NCI-H1105 (cell line): ENCODE measurements around the gene AOPEP.
A peak's percentile ranks its signal among the peaks of the same experiment; 100 is the strongest.

ENCODE experiments used
- DNase-seq: peaks from one replicate; lab custom pipeline; 2025; lab: John Stamatoyannopoulos, UW

The AOPEP gene

DNA sequence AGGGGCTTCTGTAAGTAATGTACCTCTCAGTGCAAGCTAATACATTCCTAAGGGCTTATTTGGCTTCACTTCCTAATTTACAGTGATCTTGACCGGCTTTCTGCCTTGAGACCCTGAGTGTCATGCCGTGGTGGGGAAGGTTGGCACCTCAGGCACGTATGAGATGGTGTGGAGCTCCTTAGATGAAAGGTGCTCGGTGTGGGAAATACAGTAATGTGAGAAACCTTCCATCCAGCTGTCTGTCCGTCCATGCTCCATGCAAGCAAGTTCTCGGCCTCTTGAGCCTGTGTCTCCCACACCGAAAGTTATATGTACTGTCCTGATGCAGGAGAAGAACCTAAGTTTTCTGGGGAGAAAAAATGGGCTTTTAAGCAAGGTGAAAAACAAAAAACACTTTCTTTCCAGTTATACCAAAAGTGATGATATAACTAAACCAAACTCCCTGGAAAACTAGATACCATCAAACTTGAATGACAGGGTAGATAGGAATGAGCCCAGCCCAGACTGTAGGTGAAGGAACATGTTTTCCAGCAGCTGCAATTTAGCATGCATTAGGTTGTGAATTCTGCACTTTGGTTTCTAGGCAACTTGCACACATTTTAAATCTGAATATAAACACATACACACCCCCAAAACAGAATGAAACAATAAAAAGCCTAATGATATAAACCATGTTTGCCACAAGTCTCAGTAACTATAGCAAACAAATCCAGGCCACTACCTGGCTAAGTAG, 311.5 kb downstream of the AOPEP start:
- DNase-seq: no peak

DNA sequence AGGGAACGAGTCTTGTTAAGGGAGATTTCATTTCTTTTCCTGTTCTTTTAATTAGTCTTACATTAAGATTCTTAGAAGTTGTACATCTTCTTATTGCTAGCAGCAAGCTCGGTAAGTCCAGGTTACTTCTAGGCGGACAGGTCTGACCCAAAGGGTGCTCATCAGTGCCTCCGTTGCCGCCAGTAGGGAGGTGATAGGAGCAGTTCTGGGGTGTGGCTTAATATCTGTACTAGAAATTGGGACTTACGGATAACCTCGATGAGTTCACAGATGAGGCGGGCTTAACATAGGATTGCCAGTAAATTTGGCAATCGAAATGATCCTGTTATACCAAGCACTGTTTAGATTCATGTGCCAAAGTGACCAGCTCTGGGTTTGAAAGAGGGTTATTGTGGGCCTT, 312.2 kb downstream of the AOPEP start:
- no peak for DNase-seq

DNA sequence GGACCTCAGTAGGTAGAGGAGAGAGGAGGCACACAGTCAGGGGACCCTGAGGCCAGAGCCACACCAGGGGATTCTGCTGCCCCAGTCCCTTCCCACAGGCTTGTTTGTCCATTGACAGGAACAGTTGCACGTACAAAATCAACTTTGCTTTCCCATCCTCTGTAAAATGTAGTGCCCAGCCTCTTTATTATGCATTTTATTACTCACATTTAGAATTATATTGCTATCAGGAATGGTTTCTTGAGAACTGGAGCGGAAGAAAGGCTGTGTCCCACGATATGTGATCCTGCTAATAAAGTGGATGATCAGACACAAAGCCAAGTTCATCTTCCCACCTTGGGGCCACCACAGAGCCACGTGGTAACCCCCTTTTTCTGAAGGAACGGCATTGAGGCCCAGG, 313.6 kb downstream of the AOPEP start:
- no peak for DNase-seq

DNA sequence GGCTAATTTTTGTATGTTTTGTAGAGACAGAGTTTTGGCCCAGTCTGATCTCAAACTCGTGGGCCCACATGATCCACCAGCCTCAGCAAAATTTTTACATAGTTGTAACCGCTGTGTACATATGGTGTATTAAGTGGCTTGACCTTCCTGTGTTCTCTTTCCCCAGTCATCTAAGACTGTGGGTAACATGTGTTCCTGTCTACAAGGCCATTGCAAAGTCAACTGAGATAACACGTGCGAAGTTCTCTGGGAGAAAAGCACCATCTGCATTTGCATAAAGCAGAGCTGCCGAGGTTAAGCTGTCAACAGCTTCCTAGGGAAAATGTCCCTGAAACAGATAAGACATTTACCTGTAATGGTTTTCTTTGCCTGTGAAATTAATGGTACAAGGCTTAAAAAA, 317.3 kb downstream of the AOPEP start:
- DNase-seq: no peak

DNA sequence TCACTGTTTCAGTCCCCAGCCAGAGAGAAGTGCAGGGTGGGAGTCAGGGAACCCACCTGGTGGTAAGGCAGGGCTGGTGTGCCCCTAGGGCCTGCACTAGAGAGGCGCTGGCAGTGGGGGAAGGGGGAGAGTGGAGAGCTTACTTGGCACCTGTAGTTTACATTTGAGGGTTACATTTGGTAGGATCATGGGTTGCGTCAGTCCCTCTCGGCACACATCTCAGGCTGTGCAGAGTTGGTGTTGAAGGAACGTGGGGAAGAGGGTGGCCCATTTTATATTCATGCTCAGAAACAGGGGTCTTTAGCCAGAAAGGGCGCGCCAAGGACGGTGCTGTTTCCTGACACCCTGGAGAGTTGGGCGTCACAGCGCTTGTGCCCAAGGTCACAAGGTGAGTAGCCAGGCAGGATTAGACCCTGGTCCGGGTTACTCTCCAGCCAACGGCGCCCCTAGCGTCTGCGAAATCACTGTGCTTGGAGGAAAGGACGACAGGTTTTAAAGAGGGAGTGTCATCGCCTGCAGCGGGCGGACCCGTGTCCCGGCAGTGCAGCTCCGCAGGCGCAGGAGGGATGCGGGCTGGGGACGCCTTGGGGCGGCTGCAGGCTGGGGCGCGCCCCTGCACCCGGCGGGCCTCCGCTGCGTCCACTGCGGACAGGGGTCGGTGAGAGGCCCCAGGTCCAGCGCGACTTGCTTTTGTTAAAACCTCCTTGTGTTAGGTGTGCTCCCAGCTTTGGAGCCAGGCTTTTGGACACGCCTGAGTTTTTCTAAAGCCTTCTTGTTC, 318.4 kb downstream of the AOPEP start:
- no peak for DNase-seq

DNA sequence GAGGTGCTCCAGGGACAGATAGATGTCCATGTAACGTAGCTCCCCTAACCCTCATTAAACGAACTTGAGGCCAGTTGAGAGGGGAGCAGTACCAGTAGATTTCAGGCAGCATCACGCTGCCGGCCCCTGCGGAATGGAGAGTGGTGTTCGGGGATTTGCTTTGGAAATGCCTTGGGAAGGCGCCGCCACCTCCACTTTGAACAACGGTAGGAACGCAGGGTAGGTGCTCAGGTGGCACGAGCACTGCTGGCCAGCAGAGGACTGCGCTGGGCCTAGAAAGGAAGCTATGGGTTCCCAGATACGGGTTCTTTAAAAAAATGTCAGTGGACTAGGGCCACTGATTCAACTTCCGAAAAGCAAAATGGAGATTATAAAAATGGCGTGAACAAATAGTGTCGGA, 319.3 kb downstream of the AOPEP start:
- DNase-seq: no peak

DNA sequence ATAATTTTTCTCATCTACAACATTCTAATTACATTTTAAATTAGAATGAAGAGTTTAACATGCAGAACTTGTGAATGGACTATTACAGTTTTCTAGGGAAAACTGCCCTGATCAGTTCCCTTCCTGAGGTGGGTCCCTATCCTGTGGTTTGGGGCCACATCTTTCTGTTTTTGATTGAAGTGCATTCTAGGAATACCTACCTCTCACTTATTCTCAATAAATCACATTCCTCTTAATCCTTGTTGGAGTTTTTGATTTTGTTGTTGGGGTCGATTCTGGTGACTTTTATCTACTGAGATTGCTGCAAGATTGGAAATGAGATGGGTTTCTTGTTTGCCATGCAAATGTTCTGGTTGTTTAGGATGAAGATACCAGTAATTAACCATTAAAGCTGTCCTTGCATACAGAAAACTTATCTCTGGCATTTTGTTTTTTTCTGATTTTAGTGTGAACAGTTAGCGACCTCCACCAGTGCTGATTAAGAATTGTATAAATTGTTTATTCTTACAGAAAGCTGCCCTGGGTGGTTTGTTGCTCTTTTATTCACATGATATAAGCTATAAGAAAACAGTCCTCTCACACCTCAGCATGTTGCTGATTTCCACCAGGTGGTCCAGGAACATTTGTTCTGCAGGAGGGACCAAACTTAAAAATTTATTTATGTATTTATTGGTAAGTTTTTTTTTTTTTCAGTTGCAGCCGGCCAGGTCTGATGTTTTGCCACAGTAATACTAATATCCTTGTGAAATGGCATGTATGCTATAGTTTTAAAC, 321.1 kb downstream of the AOPEP start:
- no peak for DNase-seq

DNA sequence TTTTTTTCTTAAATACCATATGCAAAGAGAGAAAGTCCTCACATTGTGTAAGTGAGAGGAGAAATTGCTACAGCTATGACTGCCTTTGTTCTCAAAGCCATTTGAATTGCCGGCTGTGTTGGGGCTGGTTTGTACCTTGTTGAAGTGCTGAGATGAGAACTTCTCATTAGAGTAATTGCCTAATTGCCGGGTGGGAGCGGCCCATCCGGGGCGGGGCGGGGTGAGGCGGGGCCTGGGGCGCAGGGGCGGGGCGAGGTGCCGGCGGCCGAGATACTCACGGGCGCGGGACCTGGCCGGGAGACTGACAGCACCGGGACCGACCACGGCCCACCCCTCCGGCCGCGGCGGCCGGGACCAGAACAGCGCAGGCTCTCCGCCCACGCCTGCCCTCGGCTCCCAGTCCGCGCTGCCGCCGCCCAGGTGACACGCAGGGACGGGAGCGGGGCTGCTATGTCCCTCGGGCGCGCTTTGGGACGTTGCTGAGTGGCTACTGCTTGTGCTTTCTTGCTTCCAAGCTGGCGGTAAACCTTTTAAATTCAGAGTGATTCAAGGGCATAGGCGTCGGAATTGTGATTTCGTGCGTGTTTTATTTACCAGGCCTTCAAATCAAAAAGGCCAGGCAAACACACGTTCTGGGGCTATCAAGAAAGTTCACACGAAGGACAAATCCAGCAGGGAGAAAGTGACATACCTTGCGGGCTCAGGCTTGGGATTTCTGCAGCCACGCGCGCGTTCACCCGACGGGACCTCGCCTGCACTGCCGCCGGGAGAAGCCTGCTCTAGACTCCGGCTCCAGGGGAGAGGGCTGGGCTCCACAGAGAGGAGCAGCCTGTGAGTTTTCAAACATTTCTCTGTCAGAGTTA, 322.0 kb downstream of the AOPEP start:
- DNase-seq: peak; percentile 88

DNA sequence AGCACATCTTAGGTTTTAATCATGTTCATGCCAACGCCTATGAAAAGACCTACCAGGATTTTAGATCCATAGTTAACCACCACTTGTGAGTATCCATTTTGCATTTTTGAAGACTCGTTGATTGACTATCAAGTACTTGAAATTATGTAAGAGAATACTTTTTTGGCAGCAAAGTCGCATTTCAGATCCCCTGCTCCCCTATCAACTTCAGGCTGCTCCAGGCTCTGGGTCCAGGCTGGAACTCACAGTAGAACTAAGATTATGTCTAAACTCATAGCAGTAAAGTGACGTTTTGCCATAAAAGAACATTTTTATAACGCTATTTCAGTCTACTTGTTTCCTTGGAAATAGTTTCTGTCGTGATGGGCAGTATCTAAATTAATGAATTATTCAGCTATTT, 323.3 kb downstream of the AOPEP start:
- DNase-seq: no peak

DNA sequence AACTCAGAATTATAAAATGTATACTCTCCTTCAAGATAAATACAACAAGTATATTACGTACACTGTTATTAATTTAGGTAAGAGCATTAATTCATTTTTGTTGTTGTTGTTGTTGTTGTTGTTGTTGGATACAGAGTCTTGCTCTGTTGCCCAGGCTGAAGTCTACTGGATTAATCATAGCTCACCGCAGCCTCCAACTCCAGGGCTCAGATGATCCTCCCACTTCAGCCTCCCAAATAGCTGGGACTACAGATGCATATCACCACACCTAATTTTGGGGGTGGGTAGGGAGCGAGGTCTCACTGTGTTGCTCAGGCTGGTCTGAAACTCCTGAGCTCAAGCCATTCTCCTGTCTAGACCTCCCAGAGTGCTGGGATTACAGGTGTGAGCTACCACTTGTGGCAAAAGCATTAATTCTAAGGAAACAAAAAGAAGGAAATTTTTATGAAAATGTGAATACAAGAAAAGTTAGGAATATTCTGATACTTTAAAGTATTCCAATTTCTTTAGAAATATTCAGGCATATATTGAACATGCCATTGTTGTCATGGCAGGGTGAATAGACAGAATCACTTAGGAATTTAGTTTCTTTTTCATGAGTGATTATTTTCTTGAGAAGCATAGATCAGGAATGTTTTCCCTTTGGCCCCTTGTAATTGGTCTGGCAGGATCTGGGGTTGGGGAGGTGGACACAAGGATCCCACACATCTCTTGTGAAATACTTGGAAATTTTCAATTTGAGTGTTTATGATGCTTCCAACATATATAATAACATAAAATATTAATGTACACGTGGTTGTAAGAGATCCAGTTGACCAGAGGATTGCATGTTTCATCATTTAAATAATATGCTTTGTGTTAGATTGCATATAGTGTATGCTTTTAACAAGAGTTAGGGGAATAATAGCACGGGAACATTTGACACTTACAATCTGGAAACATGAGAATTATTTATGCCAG, 327.4 kb downstream of the AOPEP start:
- no peak for DNase-seq

DNA sequence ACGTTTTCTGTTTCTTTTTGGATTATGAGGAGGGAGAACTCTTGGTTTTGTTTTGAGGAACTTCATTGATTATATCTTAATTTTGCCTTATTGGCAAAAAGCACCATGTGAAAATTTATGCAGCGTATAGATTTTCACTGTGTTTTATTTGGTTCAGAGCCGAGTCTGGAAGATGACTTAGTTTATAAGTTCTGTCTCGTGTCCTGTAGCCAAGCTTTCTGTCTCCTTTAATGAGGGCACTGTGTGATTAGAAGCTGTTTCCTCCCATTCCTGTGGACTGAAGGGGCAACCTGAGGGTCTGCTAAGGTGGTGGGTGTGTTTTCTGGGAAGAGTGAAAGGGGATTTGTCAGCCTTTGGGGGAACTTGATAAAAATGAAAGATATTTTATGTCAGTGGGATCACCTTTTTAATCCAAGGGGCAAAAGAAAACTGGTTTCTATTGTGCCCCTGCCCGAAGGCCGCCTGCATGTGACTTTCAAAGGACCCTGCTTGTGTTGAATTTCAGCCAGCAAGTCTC, 328.9 kb downstream of the AOPEP start:
- DNase-seq: no peak

DNA sequence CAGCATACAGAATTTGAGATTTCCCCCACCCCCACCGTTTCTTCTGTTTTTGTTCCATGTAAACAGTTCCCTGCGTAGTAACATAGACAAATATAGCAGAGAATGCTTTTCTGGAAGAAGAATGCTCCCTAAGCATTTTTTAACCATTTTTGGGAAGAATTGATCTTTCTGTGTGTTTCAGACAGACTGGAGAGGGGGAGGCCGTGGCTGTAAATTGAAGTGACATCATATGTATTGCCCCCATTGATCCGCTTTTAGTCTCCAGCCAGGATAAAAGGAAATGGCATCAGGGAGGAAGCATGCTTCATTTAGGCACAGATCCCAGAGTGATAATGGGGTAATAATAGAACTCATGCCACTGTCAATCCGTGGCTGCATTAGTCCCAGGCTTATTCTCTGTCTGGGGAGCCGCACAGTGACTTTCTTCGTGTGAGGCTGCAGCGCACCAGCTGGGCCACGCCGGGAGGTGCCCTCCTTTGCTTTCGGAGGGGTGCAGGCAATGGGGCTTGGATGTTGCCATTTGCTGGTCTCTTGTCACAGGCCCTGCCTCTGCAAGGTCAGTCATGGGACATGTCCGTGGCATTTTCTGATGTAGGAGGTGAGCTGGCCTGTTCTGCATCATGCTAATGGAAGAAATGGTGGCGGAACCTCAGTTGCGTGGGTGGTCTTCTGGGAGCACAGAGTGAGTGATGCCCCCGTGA, 329.5 kb downstream of the AOPEP start:
- DNase-seq: peak; percentile 49

DNA sequence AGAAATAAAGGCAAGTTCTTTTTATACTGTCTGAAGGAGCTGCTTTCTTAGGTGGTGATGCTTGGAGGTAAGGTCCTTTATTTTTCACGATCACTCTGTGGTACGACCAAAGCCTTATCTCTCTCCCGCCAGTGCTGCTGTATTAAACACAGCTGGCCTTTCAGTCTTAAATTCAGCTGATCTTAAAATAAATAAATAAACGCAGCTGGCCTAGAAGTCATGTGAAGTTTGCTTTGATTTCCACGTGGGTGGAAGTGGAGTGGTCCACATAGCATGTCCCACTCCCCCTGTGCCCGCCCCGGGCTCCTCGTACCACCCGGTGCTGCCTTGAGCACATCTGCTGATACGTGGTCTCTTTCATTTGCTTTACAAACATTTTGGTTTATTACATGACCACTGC, 330.6 kb downstream of the AOPEP start:
- no peak for DNase-seq

DNA sequence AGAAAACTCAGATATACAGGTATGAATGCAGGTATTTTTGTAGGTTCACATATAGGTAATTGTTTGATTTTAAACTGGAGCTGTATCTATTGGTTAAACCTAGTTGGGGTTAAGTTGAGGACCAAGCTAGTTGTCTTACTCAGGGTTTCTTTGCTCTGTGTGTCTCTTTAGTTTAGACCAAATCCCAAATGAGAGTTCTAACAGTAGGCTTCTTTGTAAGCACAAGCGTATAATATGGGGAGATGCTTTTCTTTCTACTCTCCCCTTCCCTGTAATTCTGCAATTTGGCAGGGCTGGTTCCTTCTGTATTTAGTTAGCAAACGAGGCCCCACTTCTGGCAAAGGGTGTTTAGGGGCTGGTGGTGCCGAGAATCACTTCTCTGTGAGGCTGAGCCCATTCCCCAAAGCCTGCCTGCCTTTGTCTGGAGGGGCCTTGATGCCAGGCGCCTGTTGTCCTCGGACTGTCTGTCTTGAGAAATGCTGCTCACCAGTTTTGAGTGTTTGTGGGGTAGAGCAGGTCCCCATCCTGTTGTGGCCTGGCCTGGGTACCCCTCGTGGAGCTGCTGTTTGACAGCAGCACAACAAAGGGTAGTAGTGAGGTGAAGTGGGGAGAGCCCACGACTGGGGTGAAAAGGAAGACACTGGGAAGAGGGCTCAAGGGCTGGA, 331.8 kb downstream of the AOPEP start:
- DNase-seq: no peak

DNA sequence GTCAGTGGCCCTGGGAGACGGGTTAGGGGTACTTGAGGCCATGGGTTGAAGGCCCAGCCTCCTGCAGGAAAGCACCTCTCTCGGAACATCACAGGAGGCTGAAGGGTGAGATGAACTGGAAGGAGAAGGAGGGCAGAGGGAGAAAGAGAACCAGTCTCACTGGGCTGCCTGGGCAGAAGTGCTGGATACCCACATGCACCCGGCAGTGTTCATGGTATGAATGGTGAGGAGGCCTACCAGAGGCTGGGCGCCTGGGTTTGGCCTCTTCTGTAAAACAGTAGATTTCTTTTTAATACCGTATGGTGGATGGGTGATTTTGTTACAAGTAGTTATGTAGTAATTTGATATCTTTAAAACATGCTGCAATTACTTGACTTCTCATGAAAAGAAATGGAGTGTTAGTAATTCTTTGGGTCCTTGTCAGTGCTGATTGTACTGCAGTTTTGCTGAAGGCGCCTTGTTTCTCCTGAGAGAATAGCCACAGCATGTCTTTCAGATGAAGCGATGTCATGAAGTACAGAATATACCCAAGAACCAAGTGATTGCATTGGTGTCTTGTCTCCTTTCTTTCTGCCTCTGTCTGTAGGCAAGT, 332.4 kb downstream of the AOPEP start:
- no peak for DNase-seq

DNA sequence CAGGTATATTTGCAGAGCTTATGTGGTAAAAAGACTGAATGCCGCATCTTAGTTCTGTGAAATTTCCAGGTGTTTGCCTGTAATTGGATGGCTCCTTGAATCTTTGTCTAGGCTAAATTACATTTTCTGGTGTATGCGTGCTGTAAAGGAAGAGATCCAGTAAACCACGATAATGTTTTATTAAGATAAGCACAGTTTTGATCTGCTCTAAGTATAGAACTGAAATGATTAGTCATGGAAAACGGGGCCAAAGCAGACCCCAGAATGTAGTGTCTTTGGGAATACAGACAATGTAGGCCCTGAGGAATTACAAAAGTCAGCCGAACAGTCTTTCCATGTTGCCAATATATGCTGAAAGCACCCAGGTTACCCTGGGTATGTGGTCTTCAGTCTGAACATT, 333.7 kb downstream of the AOPEP start:
- no peak for DNase-seq

DNA sequence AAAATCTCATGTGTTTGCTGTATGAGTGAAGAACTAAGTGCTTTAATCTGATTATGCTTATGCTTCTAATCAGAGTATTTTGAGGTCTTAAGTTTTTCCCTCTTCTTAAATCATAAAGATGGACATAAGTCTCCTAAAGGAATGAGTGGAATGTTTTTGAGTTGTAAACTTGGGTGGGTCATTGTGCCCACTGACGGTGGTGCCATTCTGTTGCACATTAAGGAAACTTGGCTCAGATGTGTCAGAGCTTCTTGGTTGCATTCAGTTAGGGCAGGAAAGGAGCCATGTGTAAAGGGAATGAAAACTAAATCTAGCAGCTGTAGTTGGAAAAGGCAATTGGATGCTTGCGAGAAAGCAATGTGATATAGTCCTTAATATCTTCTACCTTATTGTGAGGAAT, 334.4 kb downstream of the AOPEP start:
- no peak for DNase-seq

DNA sequence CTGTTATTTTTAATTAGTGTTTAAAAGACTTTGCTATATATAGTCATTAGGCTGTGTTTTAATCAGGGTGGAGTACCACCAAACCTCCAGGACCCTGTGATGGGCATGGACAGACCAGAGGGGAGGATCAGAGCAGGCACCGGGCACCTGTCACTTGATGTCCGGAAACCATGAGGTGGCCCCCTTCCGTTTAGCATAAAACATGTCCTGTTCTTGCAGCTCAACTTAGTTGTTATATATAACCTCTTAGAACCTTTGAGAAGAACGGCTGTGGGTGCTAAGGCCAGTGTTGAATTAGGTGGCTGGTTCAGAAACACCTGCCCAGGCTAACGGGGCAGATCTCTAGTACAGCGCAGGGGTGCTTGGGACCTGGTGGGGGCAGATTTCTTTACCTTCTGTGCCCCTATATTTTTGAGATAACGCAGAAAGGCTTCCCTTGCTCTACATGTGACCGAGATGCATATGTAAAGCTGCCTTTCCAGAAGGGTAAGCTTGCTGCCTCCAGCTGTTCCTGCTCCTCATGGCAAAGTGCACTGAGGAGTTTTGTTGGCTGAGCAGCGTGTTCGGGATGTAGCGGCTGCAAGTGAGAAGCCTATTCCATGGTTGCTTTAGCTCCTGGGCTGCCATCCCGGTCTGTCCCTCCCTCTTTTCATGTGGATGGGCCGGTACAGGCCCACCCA, 335.6 kb downstream of the AOPEP start:
- DNase-seq: no peak
